ENCODE data around the gene CCDC63. TPM values are rescaled to one million over a fixed set of nuclear protein-coding genes. Genes with fewer than 3 reads are reported as not detected.
"Not testable (repeated sequence)": the region's sequence is repeated elsewhere in the genome, so short reads cannot be mapped to it uniquely, and the experiment has no call there.

CCDC63 gene
- polyA plus RNA-seq, 3 donors = 0.22 TPM; not detected in 2

DNA sequence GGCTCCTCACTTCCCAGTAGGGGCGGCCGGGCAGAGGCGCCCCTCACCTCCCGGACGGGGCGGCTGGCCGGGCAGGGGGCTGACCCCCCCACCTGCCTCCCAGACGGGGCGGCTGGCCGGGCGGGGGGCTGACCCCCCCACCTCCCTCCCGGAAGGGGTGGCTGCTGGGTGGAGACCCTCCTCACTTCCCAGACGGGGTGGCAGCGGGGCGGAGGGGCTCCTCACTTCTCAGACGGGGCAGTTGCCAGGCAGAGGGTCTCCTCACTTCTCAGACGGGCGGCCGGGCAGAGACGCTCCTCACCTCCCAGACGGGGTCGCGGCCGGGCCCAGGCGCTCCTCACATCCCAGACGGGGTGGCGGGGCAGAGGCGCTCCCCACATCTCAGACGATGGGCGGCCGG is 104.1 kb downstream of the CCDC63 start:
- H3K4me3 Mint-ChIP-seq = not testable (repeated sequence)
- 98% methylated on average over 7 of the region's 31 CpGs for WGBS (ENCODE audit: insufficient coverage)

More for the DNA sequence above, 104.1 kb downstream of the CCDC63 start:
- Mint-ChIP-seq H3K9me3 (peaks cover 8 to 25% (median 18%) of the 10 kb centered on the region in 7 donors), H3K27me3 (ENCODE audit: low read depth in 3 of 3) (peaks cover 8 to 12% (median 11%) of the 10 kb centered on the region in 3 donors)
- H3K4me1 Mint-ChIP-seq; H3K27ac ChIP-seq (ENCODE audit: low read depth in 1 of 2, low read length in 2 of 2); H3K4me1 ChIP-seq (ENCODE audit: control insufficient read depth in 1 of 2, insufficient read depth in 2 of 2, low read length in 2 of 2); H2AFZ ChIP-seq (ENCODE audit: insufficient read depth, low read depth, low read length, poor library complexity, severe bottlenecking); H3K9ac ChIP-seq (ENCODE audit: insufficient read depth, low read length, poor library complexity, severe bottlenecking); H3K36me3 Mint-ChIP-seq; H3K4me2 ChIP-seq (replicated peaks; ENCODE audit: extremely low read depth, low read length, poor library complexity, severe bottlenecking); DNase-seq; H3K36me3 ChIP-seq (replicated peaks in 1 of 2; ENCODE audit: control insufficient read depth in 1 of 2, insufficient read depth in 2 of 2, low read length in 2 of 2); H3K27me3 ChIP-seq (ENCODE audit: control insufficient read depth in 2 of 2, insufficient read depth in 2 of 2, low read length in 2 of 2); intact Hi-C loops (cut with micrococcal nuclease); H3K9me3 ChIP-seq (replicated peaks in 1 of 2; ENCODE audit: control insufficient read depth in 1 of 2, insufficient read depth in 1 of 2, low read length in 2 of 2); H3K4me3 ChIP-seq (replicated peaks in 1 of 3; ENCODE audit: low read depth in 2 of 3, low read length in 3 of 3); H4K20me1 ChIP-seq (ENCODE audit: insufficient read depth, low read length); H3K27ac Mint-ChIP-seq; H3K79me2 ChIP-seq (ENCODE audit: insufficient read depth, low read length): not testable (repeated sequence)

Other genes with a start within 250 kb of the CCDC63 start
- 1 to 10 TPM; 4.0 to 6.1 (median 4.5) TPM for gene TCTN1, start 232.9 kb upstream of the CCDC63 start, polyA plus RNA-seq
- gene HVCN1, start 157.9 kb upstream of the CCDC63 start, polyA plus RNA-seq = 100 to 1,000 TPM; 119 to 167 (median 121) TPM
- gene PPP1CC, start 104.1 kb upstream of the CCDC63 start, polyA plus RNA-seq = 100 to 1,000 TPM in 2 of 3 donors, 10 to 100 TPM in 1; 63.2 to 139 (median 128) TPM
- gene MYL2, start 73.6 kb downstream of the CCDC63 start, polyA plus RNA-seq = not detected
- gene CUX2, start 187.2 kb downstream of the CCDC63 start, polyA plus RNA-seq = not detected

All from CD14-positive monocyte (primary cell).